Endothelial cell (in vitro differentiated cells): ENCODE data around the gene TMED1. TPM values are rescaled to one million over a fixed set of nuclear protein-coding genes. Genes with fewer than 3 reads are reported as not detected.

Experiments used
- DNase-seq: peaks from one replicate; pipeline ENCODE4 v3.0.0; 2021; ENCODE audit warnings: low spot score
- H3K27ac Mint-ChIP-seq: one replicate; pipeline ENCODE4 v1.8.0; 2021; ENCODE audit warnings: mixed read lengths, inconsistent platforms; ENCODE audit not compliant: unreplicated experiment
- H3K27me3 Mint-ChIP-seq: one replicate; pipeline ENCODE4 v1.8.0; 2021; ENCODE audit warnings: mild to moderate bottlenecking, moderate library complexity, mixed read lengths, inconsistent platforms; ENCODE audit not compliant: unreplicated experiment
- H3K36me3 Mint-ChIP-seq: one replicate; pipeline ENCODE4 v1.8.0; 2021; ENCODE audit warnings: mild to moderate bottlenecking, low read depth, mixed read lengths, inconsistent platforms; ENCODE audit not compliant: unreplicated experiment
- H3K4me1 Mint-ChIP-seq: one replicate; pipeline ENCODE4 v1.8.0; 2021; ENCODE audit warnings: mild to moderate bottlenecking, mixed read lengths, inconsistent platforms; ENCODE audit not compliant: unreplicated experiment
- H3K4me3 Mint-ChIP-seq: one replicate; pipeline ENCODE4 v1.8.0; 2021; ENCODE audit warnings: mild to moderate bottlenecking, mixed read lengths, inconsistent platforms; ENCODE audit not compliant: unreplicated experiment
- H3K9me3 Mint-ChIP-seq: one replicate; pipeline ENCODE4 v1.8.0; 2021; ENCODE audit warnings: mixed read lengths, inconsistent platforms; ENCODE audit not compliant: unreplicated experiment
- microRNA-seq: library from miRNA; unstranded; fragments of <30 nt; microRNA quantifications from one replicate; pipeline ENCODE4, GENCODE V29; 2020; ENCODE audit not compliant: unreplicated experiment
- total RNA-seq: library from RNA; stranded (reverse); fragmentation: NEBNext Ultra II Directional; extraction: Animal tissue kit (Norgen Biotek cat#: 25700); gene quantifications from one replicate; pipeline ENCODE4 v1.2.1, GENCODE V29; 2021; ENCODE audit not compliant: unreplicated experiment
- TF ChIP-seq, protein P1 (sequence below): fragments of 200-600 bp; sonication (generic); IDR thresholded peaks from one replicate; pipeline ENCODE4 v1.5.0; 2021; ENCODE audit warnings: antibody characterized with exemption; ENCODE audit not compliant: unreplicated experiment

Gene TMED1
- total RNA-seq, 1 donor from 2014 or later = 22.1 TPM

DNA sequence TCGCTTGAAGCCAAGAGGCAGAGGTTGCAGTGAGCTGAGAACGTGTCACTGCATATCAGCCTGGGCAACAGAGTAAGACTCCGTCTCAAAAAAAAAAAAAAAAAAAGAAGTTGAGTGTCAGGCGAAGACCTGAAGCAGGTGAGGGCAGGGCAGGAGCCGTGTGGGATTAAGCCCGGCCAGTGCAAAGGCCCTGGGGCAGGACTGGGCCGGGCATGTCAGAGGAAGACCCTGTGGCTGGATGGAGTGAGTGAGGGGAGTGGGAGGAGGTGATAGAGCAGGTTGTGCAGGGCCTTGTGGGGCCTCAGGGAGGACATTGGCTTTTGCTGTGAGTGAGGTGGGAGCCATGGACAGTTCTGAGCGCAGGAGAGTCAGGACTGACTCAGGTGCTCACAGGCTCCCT is 47.9 kb downstream of the TMED1 start:
- Mint-ChIP-seq H3K27me3 (peaks cover 13% of the 10 kb centered on the region), H3K9me3 (no peaks in the 10 kb centered on the region), H3K36me3 (peaks cover 47% of the 10 kb centered on the region), H3K27ac (peak overlapping the region; percentile 61), H3K4me3 (no peak overlapping the region), H3K4me1 (peaks cover 4% of the 10 kb centered on the region)
- TF ChIP-seq, protein P1, sequence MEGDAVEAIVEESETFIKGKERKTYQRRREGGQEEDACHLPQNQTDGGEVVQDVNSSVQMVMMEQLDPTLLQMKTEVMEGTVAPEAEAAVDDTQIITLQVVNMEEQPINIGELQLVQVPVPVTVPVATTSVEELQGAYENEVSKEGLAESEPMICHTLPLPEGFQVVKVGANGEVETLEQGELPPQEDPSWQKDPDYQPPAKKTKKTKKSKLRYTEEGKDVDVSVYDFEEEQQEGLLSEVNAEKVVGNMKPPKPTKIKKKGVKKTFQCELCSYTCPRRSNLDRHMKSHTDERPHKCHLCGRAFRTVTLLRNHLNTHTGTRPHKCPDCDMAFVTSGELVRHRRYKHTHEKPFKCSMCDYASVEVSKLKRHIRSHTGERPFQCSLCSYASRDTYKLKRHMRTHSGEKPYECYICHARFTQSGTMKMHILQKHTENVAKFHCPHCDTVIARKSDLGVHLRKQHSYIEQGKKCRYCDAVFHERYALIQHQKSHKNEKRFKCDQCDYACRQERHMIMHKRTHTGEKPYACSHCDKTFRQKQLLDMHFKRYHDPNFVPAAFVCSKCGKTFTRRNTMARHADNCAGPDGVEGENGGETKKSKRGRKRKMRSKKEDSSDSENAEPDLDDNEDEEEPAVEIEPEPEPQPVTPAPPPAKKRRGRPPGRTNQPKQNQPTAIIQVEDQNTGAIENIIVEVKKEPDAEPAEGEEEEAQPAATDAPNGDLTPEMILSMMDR = no peak
- DNase-seq = no peak

DNA sequence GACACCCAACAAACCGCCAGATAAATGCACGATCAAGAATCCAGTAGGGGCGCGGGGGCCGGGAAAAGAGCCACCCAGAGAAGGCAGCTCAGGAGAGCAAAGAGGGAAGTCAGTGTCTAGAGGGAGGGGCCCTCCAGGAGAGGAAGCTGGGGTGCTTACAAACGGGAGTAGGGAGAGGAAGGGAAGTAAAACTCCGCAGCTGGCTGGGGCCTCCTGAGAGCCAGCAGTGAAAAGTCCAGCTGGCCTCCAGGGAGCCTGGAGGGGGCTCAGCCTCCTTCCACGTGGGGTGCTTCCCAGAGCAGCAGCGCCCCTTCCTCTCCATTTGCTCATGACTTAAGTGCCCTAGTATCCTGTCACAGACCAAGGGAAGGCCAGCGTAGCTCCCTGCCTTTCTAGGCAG is 51.8 kb downstream of the TMED1 start:
- peak overlapping the region; percentile 56 for H3K4me3 Mint-ChIP-seq
- H3K36me3 Mint-ChIP-seq = peaks cover 58% of the 10 kb centered on the region
- no peaks in the 10 kb centered on the region for H3K9me3 Mint-ChIP-seq
- TF ChIP-seq, protein P1 = no peak
- peak overlapping the region; percentile 78 for H3K27ac Mint-ChIP-seq
- no peak for DNase-seq
- peaks cover 13% of the 10 kb centered on the region for H3K4me1 Mint-ChIP-seq
- peaks cover 10% of the 10 kb centered on the region for H3K27me3 Mint-ChIP-seq

DNA sequence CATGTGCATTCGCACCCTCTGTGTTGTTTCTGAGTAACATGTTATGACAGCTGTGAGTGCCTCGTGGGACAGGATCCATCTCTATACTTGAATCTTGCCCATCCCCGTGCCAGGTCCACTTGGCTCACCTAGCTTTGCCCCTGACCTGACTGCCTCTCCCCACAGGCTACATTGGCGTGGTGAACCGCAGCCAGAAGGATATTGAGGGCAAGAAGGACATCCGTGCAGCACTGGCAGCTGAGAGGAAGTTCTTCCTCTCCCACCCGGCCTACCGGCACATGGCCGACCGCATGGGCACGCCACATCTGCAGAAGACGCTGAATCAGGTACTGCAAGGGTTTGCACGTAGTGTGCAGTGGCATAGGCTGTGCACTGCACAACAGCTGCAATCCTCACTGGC is 53.2 kb downstream of the TMED1 start:
- Mint-ChIP-seq H3K9me3 (no peaks in the 10 kb centered on the region), H3K27me3 (peaks cover 6% of the 10 kb centered on the region)

More for the DNA sequence above, 53.2 kb downstream of the TMED1 start:
- no peak for DNase-seq
- TF ChIP-seq, protein P1 = no peak
- Mint-ChIP-seq H3K36me3 (peaks cover 51% of the 10 kb centered on the region), H3K4me3 (no peak overlapping the region), H3K4me1 (peaks cover 13% of the 10 kb centered on the region), H3K27ac (peak overlapping the region; percentile 65)

Small RNA genes lying within 50 kb of the gene (microRNA-seq; reads per million reads assigned to microRNA genes)
- gene MIR199A1 (not detected), gene MIR6793 (2.9 reads per million, percentile 37 among the genes with 10 or more reads in this experiment)

Other genes with a start within 250 kb of the TMED1 start
- gene AP1M2, start 248.9 kb downstream of the TMED1 start, total RNA-seq = 7.5 TPM
- gene SLC44A2, start 210.7 kb downstream of the TMED1 start, total RNA-seq = 272 TPM
- 330 TPM for gene ILF3, start 181.9 kb downstream of the TMED1 start, total RNA-seq
- 32.5 TPM for gene QTRT1, start 134.8 kb downstream of the TMED1 start, total RNA-seq
- 184 TPM for gene DNM2, start 118.1 kb downstream of the TMED1 start, total RNA-seq
- not detected for gene C19orf38, start 12.2 kb upstream of the TMED1 start, total RNA-seq
- gene CARM1, start 35.3 kb upstream of the TMED1 start, total RNA-seq = 63.2 TPM
- 51.4 TPM for gene YIPF2, start 92.4 kb upstream of the TMED1 start, total RNA-seq
- 18.3 TPM for gene TIMM29, start 92.6 kb upstream of the TMED1 start, total RNA-seq
- 238 TPM for gene SMARCA4, start 124.8 kb upstream of the TMED1 start, total RNA-seq